ACC112 (cell line): ENCODE measurements around the gene PCED1A.

Source experiments
- H2AFZ ChIP-seq: fragments of 200-600 bp; sonication (generic); one replicate; pipeline ENCODE4 v1.6.0; 2017; ENCODE audit warnings: antibody characterized with exemption, low read length; ENCODE audit not compliant: unreplicated experiment
- H3K27ac ChIP-seq: fragments of 200-600 bp; sonication (generic); 2 replicates; pipeline ENCODE4 v1.5.1; 2014; ENCODE audit warnings: low read depth, mild to moderate bottlenecking, antibody characterized with exemption, low read length, moderate library complexity
- H3K27me3 ChIP-seq: fragments of 200-600 bp; sonication (generic); 2 replicates; pipeline ENCODE4 v1.6.1; 2014; ENCODE audit warnings: mild to moderate bottlenecking, antibody characterized with exemption, low read length, moderate library complexity, mixed read lengths; ENCODE audit not compliant: insufficient read depth
- H3K36me3 ChIP-seq: fragments of 200-600 bp; sonication (generic); 2 replicates; pipeline ENCODE4 v1.6.1; 2016; ENCODE audit warnings: mild to moderate bottlenecking, antibody characterized with exemption, low read length, moderate library complexity, mixed read lengths; ENCODE audit not compliant: insufficient read depth
- H3K4me1 ChIP-seq: fragments of 200-600 bp; sonication (generic); one replicate; pipeline ENCODE4 v1.6.1; 2016; ENCODE audit warnings: low read length, mixed read lengths; ENCODE audit not compliant: insufficient read depth, unreplicated experiment, control insufficient read depth
- H3K4me3 ChIP-seq: fragments of 200-600 bp; sonication (generic); 2 replicates; pipeline ENCODE4 v1.5.1; 2014; ENCODE audit warnings: mild to moderate bottlenecking, low read depth, low read length
- H3K79me2 ChIP-seq: fragments of 200-600 bp; sonication (generic); one replicate; pipeline ENCODE4 v1.6.0; 2016; ENCODE audit warnings: low read length; ENCODE audit not compliant: control insufficient read depth, unreplicated experiment, insufficient read depth

PCED1A gene

GRCh38 chr20:2795451-2795850 is 45.0 kb downstream of the PCED1A start:
- Histone ChIP-seq H2AFZ (no peak overlapping the region), H3K79me2 (no peaks in the 10 kb centered on the region), H3K36me3 (no peaks in the 10 kb centered on the region), H3K27ac (no peak overlapping the region), H3K27me3 (peaks cover 65% of the 10 kb centered on the region), H3K4me3 (no peak overlapping the region), H3K4me1 (no peaks in the 10 kb centered on the region)

- Histone ChIP-seq H3K4me3 (no peak overlapping the region), H3K36me3 (no peaks in the 10 kb centered on the region), H3K79me2 (no peaks in the 10 kb centered on the region), H3K27me3 (peaks cover 60% of the 10 kb centered on the region), H3K4me1 (no peaks in the 10 kb centered on the region), H2AFZ (no peak overlapping the region), H3K27ac (no peak overlapping the region)
Measured at GRCh38 chr20:2794866-2795447, 45.5 kb downstream of the PCED1A start.

- Histone ChIP-seq H2AFZ (no peak overlapping the region), H3K4me1 (no peaks in the 10 kb centered on the region), H3K27me3 (peaks cover 60% of the 10 kb centered on the region), H3K36me3 (no peaks in the 10 kb centered on the region), H3K4me3 (no peak overlapping the region), H3K79me2 (no peaks in the 10 kb centered on the region), H3K27ac (no peak overlapping the region)
Measured at GRCh38 chr20:2794202-2794748, 46.2 kb downstream of the PCED1A start.

GRCh38 chr20:2793471-2793870 is 47.0 kb downstream of the PCED1A start:
- Histone ChIP-seq H3K79me2 (no peaks in the 10 kb centered on the region), H3K4me1 (no peaks in the 10 kb centered on the region), H3K36me3 (no peaks in the 10 kb centered on the region), H3K27me3 (peaks cover 65% of the 10 kb centered on the region), H3K4me3 (no peak overlapping the region), H2AFZ (no peak overlapping the region), H3K27ac (no peak overlapping the region)
